NOMO-1 (cell line): Measurements from ENCODE around the gene GXYLT2.
"Not testable (repeated sequence)": the region's sequence is repeated elsewhere in the genome, so short reads cannot be mapped to it uniquely, and the experiment has no call there.

Source experiments
- DNase-seq, 2 experiments: peaks; one replicate each; lab custom pipeline; 2025; ENCODE audit not compliant: unreplicated experiment in 2 of 2; lab: John Stamatoyannopoulos, UW

Gene GXYLT2

DNA sequence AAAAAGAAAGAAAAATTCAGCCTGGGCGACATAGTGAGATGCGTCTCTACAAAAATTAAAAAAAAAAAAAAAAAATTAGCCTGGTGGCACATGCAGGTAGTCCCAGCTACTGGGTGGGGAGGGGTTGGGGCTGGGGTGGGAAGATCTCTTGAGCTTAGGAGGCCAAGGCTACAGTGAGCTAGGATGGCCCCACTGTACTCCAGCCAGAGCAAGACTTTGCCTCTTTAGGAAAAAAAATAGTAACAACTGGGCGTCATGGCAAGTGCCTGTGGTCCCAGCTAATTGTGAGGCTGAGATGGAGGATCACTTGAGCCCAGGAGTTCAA, 84.8 kb downstream of the GXYLT2 start:
- no peak for DNase-seq

GRCh38 chr3:72973031-72973723, 85.3 kb downstream of the GXYLT2 start:
- DNase-seq: no peak

DNA sequence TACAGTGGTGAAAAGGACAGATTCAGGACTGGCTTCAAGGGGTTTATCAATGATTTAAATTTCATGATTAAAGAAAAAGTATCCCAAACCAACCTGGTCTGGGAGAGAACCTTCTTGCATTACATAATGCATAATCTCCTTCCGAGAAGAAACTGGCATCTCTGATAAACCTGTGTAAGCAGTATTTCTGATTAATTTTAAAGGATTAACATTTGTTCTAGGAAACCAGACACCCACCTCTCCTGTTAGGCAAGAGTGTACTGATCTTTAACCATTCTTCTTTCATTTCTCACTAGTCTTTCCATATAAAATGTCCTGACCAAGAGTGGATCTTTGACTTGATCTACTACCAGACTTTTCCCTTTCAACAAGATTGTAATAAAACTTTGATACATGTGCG, 85.9 kb downstream of the GXYLT2 start:
- no peak for DNase-seq

- DNase-seq: no peak
These were observed 87.1 kb downstream of the GXYLT2 start for GRCh38 chr3:72974956-72975355.

GRCh38 chr3:72976281-72976741, 88.5 kb downstream of the GXYLT2 start:
- no peak for DNase-seq

DNA sequence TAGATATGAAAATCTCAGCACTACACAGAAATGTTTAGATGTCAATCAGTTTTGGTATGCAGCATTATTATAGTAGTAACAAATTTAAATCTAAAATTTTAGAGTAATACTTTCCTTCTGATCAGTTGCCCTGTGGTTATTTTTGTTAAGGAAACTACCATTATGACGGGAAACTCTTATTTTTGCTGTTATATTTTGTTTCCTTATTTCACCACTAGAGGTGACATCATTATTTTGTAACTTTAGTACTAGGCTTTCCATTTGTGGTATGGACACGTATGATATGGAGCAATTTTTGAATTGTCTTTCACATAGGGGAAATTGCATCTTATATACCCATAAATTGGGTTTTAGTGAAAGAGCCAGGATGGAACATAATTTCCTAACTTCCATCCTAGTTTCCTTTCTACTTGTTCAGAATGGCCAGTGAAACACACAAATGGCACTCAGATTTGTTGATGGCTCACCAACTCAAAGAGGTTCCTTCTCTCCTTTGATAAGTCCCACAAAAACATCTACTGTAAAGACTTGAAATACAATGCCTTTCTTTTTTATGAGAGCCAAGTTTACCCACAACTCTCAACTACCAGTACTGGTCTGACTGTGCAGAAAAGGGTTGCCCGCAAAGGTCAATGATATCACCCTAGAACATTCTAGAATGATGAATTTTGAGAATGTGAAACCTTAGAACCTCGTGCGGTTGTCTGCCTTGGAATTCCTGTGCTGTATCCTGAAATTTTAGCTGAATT, 89.4 kb downstream of the GXYLT2 start:
- peak; percentile 49 to 86 for DNase-seq

- peak in 1 of 2 experiments; percentile 50 for DNase-seq
These were observed 94.9 kb downstream of the GXYLT2 start for GRCh38 chr3:72982609-72983366.

DNA sequence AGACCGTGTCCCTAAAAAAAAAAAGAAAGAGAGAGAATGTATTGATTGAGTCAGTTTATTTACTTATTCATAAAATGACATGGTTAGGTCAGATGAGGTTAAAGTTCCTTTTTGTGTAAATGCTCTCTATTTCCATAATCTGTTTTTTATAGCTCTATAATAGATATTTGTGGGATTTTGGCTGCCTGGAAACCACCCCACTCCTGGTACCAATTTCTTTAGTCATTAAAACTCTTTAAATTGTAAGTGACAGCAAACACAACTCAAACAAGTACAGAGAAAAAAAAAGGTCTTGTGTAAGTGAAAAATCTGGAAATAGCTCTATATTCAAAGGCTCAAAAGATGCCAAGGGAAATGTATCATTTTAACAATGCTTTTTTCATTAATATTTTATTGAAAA, 97.7 kb downstream of the GXYLT2 start:
- no peak for DNase-seq

GRCh38 chr3:72990701-72991395, 103.0 kb downstream of the GXYLT2 start:
- no peak for DNase-seq

- DNase-seq: no peak
These were observed 103.7 kb downstream of the GXYLT2 start for GRCh38 chr3:72991522-72991921.

GRCh38 chr3:72993391-72993790, 105.5 kb downstream of the GXYLT2 start:
- DNase-seq: no peak

DNA sequence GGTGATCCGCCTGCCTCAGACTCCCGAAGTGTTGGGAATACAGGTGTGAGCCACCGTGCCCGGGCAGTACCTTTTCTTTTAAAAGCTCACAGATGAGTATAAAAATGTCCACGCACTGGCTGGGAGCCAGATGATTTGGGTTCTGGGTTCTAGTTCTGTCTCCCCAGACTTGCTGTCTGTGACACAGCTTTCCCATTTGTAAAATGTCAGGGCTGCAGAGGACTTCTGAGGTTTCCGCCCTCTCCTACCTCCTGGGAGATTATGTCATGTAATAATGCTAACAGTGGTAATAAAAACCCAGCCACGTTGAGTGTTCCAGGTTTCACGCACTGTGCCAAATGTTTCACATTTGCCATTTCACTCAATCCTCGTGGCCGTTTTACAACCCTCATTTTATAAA, 107.5 kb downstream of the GXYLT2 start:
- no peak for DNase-seq

DNA sequence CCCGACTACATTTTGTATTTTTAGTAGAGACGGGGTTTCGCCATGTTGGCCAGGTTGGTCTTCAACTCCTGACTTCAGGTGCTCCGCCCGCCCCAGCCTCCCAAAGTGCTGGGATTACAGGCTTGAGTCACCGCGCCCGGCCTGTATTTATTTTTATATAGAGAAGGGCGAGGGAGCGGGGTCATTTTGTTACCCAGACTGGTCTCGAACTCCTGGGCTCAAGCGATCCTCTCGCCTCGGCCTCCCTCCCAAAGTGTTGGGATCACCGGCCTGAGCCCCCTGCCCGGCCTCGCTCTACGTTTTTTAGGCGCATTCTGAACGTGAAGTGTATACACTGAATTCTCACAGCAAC, 108.3 kb downstream of the GXYLT2 start:
- DNase-seq: no peak

GRCh38 chr3:72996473-72997333, 108.9 kb downstream of the GXYLT2 start, which contains the start of gene PPP4R2:
Gene PPP4R2 (plus strand): TSS chr3:72996811. CDS start chr3:72997038, 227 bp downstream.
- peak; percentile 79 to 85 for DNase-seq

DNA sequence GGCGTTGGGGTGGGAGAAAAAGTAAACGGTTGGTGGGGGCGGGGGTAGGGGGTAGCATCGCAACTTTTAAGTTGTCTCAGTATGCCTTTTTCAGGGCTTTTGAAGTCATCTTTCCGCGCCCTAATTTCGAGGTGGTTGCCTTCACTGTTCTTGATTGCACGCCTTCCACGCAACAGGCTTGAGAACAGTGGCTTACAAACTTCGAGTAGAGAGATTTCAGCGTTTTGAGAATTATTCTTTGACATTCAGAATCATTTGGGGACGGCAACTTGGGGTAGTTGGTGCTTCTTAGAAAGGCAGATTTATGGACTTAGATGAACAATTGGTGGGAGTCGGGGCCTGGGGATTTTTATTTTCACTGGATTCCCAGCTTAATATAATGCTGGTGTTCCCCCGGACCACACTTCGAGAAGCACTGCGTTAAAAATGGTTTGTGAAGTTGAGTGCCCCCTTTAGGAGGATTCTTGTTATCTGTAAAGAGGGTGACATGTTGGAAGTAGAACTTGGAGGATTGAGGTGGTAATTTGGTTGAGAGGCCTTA, 109.6 kb downstream of the GXYLT2 start:
- DNase-seq: peak; percentile 15 to 70

DNA sequence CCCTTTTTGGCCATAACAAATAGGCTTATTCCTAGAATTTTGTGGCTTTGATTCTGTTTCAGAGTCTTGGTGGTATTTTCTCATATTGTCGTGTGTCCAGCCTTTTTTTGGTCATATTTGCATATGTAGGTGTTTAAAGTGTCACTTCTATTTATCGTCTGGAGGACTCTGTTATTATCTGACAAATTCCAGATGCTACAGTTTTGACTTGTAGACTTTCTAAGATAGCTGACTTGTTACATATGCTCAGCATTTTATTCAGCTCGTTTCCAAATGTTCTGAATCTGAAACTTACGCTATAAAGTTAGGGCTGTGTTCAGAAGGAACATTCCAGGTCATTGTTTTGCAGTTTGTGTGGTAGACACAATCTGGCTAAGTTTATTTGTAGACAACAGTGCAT, 110.6 kb downstream of the GXYLT2 start:
- no peak for DNase-seq

- no peak for DNase-seq
These were observed 112.1 kb downstream of the GXYLT2 start for GRCh38 chr3:72999951-73000350.

- DNase-seq: not testable (repeated sequence)
These were observed 115.2 kb downstream of the GXYLT2 start for GRCh38 chr3:73003050-73003449.

DNA sequence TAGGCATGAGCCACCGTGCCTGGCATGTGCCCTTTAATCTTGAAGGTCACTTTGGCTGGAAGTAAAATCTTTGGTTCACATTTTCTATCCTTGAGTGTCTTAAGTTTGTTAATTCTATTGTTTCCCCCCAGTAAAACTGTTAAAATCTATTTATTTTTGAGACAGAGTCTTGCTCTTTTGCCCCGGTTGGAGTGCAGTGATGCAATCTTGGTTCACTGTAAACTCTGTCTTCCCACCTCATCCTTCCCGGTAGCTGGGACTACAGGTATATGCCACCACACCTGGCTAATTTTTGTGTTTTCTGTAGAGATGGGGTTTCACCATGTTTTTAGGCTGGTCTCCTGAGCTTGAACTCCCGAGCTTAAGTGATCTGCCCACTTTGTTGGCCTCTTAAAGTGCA, 116.5 kb downstream of the GXYLT2 start:
- no peak for DNase-seq
